Measurements from ENCODE around the gene ERBB4. TPM values are rescaled to one million over a fixed set of nuclear protein-coding genes. Genes with fewer than 3 reads are reported as not detected.

The ERBB4 gene
- total RNA-seq, 1 experiment from 2014 or later: 0.15 TPM

- in situ Hi-C loops (cut with HindIII; ENCODE audit: low pct_unique_long_range_greater_than_20kb, low sequenced_read_pairs) (no loop called here), intact Hi-C loops (cut with micrococcal nuclease; ENCODE audit: unreplicated experiment) (no loop called here)
- no TSS peak for BruUV-seq (replicated peaks)
- Histone ChIP-seq H3K4me3 (ENCODE audit: low read depth in 2 of 2, low read length in 2 of 2) (no peak overlapping the region), H3K9me3 (ENCODE audit: control insufficient read depth, insufficient read depth, low read depth, low read length) (no peaks in the 10 kb centered on the region), H3K36me3 (ENCODE audit: control insufficient read depth, insufficient read depth, low read length) (no peaks in the 10 kb centered on the region), H3K27ac (ENCODE audit: low read length) (no peak overlapping the region), H3K27me3 (ENCODE audit: control insufficient read depth, insufficient read depth, low read length) (no peaks in the 10 kb centered on the region), H3K4me1 (ENCODE audit: control insufficient read depth, insufficient read depth, low read length) (no peaks in the 10 kb centered on the region)
- ChIA-PET CTCF (no interaction called here), POLR2A (no interaction called here)
- no peak for DNase-seq (ENCODE audit: low read depth, low spot score)
- ATAC-seq: no peak
- TF ChIP-seq POLR2AphosphoS5 (IDR thresholded peaks at IDR 0.05; ENCODE audit: low read depth, low read length): no peak
- no peak for TF ChIP-seq SIN3A (IDR thresholded peaks at IDR 0.05; ENCODE audit: borderline replicate concordance, insufficient read depth, low read depth, low read length)
- TF ChIP-seq, protein P1, sequence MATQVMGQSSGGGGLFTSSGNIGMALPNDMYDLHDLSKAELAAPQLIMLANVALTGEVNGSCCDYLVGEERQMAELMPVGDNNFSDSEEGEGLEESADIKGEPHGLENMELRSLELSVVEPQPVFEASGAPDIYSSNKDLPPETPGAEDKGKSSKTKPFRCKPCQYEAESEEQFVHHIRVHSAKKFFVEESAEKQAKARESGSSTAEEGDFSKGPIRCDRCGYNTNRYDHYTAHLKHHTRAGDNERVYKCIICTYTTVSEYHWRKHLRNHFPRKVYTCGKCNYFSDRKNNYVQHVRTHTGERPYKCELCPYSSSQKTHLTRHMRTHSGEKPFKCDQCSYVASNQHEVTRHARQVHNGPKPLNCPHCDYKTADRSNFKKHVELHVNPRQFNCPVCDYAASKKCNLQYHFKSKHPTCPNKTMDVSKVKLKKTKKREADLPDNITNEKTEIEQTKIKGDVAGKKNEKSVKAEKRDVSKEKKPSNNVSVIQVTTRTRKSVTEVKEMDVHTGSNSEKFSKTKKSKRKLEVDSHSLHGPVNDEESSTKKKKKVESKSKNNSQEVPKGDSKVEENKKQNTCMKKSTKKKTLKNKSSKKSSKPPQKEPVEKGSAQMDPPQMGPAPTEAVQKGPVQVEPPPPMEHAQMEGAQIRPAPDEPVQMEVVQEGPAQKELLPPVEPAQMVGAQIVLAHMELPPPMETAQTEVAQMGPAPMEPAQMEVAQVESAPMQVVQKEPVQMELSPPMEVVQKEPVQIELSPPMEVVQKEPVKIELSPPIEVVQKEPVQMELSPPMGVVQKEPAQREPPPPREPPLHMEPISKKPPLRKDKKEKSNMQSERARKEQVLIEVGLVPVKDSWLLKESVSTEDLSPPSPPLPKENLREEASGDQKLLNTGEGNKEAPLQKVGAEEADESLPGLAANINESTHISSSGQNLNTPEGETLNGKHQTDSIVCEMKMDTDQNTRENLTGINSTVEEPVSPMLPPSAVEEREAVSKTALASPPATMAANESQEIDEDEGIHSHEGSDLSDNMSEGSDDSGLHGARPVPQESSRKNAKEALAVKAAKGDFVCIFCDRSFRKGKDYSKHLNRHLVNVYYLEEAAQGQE (IDR thresholded peaks at IDR 0.05; ENCODE audit: insufficient read depth in 1 of 2, low read depth in 2 of 2, low read length in 1 of 2): no peak
- no peak for TF ChIP-seq TCF7L2 (IDR thresholded peaks at IDR 0.05; ENCODE audit: low read depth, low read length)
- no peak for TF ChIP-seq CTCF (IDR thresholded peaks at IDR 0.05)
Observed at GRCh38 chr2:212119591-212119990, 419.0 kb downstream of the ERBB4 start.

DNA sequence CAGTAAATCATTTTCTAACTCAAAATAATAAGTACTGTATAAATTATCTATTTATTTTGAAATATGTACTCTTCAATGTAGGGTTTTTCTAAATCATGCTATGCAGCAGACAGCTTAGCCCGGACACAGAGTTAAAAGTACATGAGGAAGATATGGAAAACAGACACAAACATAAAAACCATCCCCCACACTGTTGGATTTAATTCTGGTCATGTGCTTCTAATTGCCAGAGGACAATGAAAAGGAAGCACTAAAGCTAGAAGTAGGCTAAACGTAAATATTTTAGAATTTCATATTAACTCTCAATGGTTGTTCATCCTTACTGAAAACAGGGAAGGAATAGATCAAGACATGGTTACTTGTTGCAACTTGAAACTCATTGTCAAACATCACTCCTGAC is 420.7 kb downstream of the ERBB4 start:
- ATAC-seq (no peak), DNase-seq (ENCODE audit: low read depth, low spot score) (no peak)
- intact Hi-C loops (cut with micrococcal nuclease; ENCODE audit: unreplicated experiment): no loop called here
- no peaks in the 10 kb centered on the region for H3K27me3 ChIP-seq (ENCODE audit: control insufficient read depth, insufficient read depth, low read length)
- ChIA-PET CTCF (no interaction called here), POLR2A (no interaction called here)
- no TSS peak for BruUV-seq (replicated peaks)
- no peak overlapping the region for H3K27ac ChIP-seq (ENCODE audit: low read length)
- no peaks in the 10 kb centered on the region for H3K36me3 ChIP-seq (ENCODE audit: control insufficient read depth, insufficient read depth, low read length)
- H3K4me3 ChIP-seq (ENCODE audit: low read depth in 2 of 2, low read length in 2 of 2): no peak overlapping the region
- no peaks in the 10 kb centered on the region for H3K9me3 ChIP-seq (ENCODE audit: control insufficient read depth, insufficient read depth, low read depth, low read length)
- in situ Hi-C loops (cut with HindIII; ENCODE audit: low pct_unique_long_range_greater_than_20kb, low sequenced_read_pairs): no loop called here
- H3K4me1 ChIP-seq (ENCODE audit: control insufficient read depth, insufficient read depth, low read length): no peaks in the 10 kb centered on the region
- TF ChIP-seq TCF7L2 (IDR thresholded peaks at IDR 0.05; ENCODE audit: low read depth, low read length) (no peak), POLR2AphosphoS5 (IDR thresholded peaks at IDR 0.05; ENCODE audit: low read depth, low read length) (no peak), SIN3A (IDR thresholded peaks at IDR 0.05; ENCODE audit: borderline replicate concordance, insufficient read depth, low read depth, low read length) (no peak), CTCF (IDR thresholded peaks at IDR 0.05) (no peak)
- TF ChIP-seq, protein P1 (IDR thresholded peaks at IDR 0.05; ENCODE audit: insufficient read depth in 1 of 2, low read depth in 2 of 2, low read length in 1 of 2): no peak
